HEK293 (cell line): ENCODE results near the gene ABHD13.

Source experiments
- CTCF ChIA-PET: fragments of 350-600 bp; formaldehyde crosslinking; extraction: SDS; loops from one replicate; lab custom pipeline; 2021; ENCODE audit warnings: antibody characterized with exemption; lab: Yijun Ruan, JAX
- POLR2A ChIA-PET: fragments of 300-600 bp; formaldehyde crosslinking; extraction: SDS; loops from one replicate; lab custom pipeline; 2020; ENCODE audit warnings: antibody characterized with exemption, inconsistent platforms; lab: Yijun Ruan, JAX
- H3K27ac ChIP-seq: fragments of 200-500 bp; sonication (Bioruptor generic); 2 replicates; pipeline ENCODE4 v1.5.1; 2014; ENCODE audit warnings: low read depth, low read length, control low read depth, inconsistent platforms; ENCODE audit errors: extremely low read depth
- H3K36me3 ChIP-seq, 2 experiments: fragments of 200-500 bp in 1 of 2; sonication (Bioruptor generic) in 1 of 2; 1 replicate in 1 of 2; 2 replicates in 1 of 2; pipeline ENCODE4 v1.5.1; 2014 to 2017; ENCODE audit warnings: inconsistent platforms in 2 of 2, low read length in 2 of 2; ENCODE audit not compliant: control insufficient read depth in 2 of 2, insufficient read depth in 1 of 2
- H3K4me1 ChIP-seq: fragments of 200-500 bp; sonication (Bioruptor generic); 2 replicates; pipeline ENCODE4 v1.5.1; 2014; ENCODE audit warnings: mild to moderate bottlenecking, low read length, inconsistent platforms; ENCODE audit not compliant: control insufficient read depth, insufficient read depth
- H3K4me3 ChIP-seq: 2 replicates; pipeline ENCODE4 v1.5.1; 2011; ENCODE audit warnings: low read depth, mild to moderate bottlenecking, control low read depth, low read length, moderate library complexity
- H3K9me3 ChIP-seq: fragments of 200-500 bp; sonication (Bioruptor generic); 2 replicates; pipeline ENCODE4 v1.5.1; 2014; ENCODE audit warnings: low read depth, low read length, inconsistent platforms; ENCODE audit not compliant: control insufficient read depth, insufficient read depth
- ATF2 ChIP-seq: fragments of 450-650 bp; formaldehyde crosslinking; IDR thresholded peaks from 2 replicates; pipeline ENCODE4 v1.5.1; 2016; ENCODE audit warnings: missing biosample characterization, missing genetic modification characterization, low read depth
- BCL11A ChIP-seq: fragments of 450-650 bp; formaldehyde crosslinking; IDR thresholded peaks from 2 replicates; pipeline ENCODE4 v1.5.1; 2016; ENCODE audit warnings: low read depth, missing biosample characterization, missing genetic modification characterization
- BCL6B ChIP-seq: fragments of 450-650 bp; formaldehyde crosslinking; IDR thresholded peaks from 2 replicates; pipeline ENCODE4 v1.5.1; 2017; ENCODE audit warnings: missing biosample characterization, missing genetic modification characterization
- HOXA7 ChIP-seq: sonication (generic); formaldehyde crosslinking; IDR thresholded peaks from 2 replicates; pipeline ENCODE4 v1.8.1; 2022; ENCODE audit warnings: missing genetic modification reagents, borderline replicate concordance
- INSM2 ChIP-seq: fragments of 450-650 bp; formaldehyde crosslinking; IDR thresholded peaks from 2 replicates; pipeline ENCODE4 v1.5.1; 2016; ENCODE audit warnings: missing biosample characterization, missing genetic modification characterization
- KLF10 ChIP-seq: fragments of 450-650 bp; IDR thresholded peaks from 2 replicates; pipeline ENCODE4 v1.5.1; 2018; ENCODE audit warnings: missing biosample characterization, mild to moderate bottlenecking, missing genetic modification characterization
- PRDM4 ChIP-seq: fragments of 450-650 bp; formaldehyde crosslinking; IDR thresholded peaks from 2 replicates; pipeline ENCODE4 v1.5.1; 2017; ENCODE audit warnings: missing biosample characterization, missing genetic modification characterization
- SALL2 ChIP-seq: fragments of 450-650 bp; formaldehyde crosslinking; IDR thresholded peaks from 2 replicates; pipeline ENCODE4 v1.5.0; 2017; ENCODE audit warnings: missing biosample characterization, mild to moderate bottlenecking, missing genetic modification characterization, borderline replicate concordance
- ZNF112 ChIP-seq: fragments of 450-650 bp; formaldehyde crosslinking; IDR thresholded peaks from 2 replicates; pipeline ENCODE4 v1.5.0; 2017; ENCODE audit warnings: missing biosample characterization, missing genetic modification characterization
- ZNF114 ChIP-seq: fragments of 450-650 bp; formaldehyde crosslinking; IDR thresholded peaks from 2 replicates; pipeline ENCODE4 v1.5.0; 2017; ENCODE audit warnings: missing biosample characterization, missing genetic modification characterization
- ZNF148 ChIP-seq: fragments of 450-650 bp; formaldehyde crosslinking; IDR thresholded peaks from 2 replicates; pipeline ENCODE4 v1.5.0; 2017; ENCODE audit warnings: missing biosample characterization, missing genetic modification characterization, borderline replicate concordance
- ZNF169 ChIP-seq: fragments of 450-650 bp; formaldehyde crosslinking; IDR thresholded peaks from 2 replicates; pipeline ENCODE4 v1.5.1; 2016; ENCODE audit warnings: missing biosample characterization, missing genetic modification characterization
- ZNF175 ChIP-seq: fragments of 450-650 bp; formaldehyde crosslinking; IDR thresholded peaks from 2 replicates; pipeline ENCODE4 v1.5.1; 2016; ENCODE audit warnings: missing biosample characterization, missing genetic modification characterization
- ZNF184 ChIP-seq: fragments of 450-650 bp; IDR thresholded peaks from 2 replicates; pipeline ENCODE4 v1.5.1; 2018; ENCODE audit warnings: missing biosample characterization, mild to moderate bottlenecking, missing genetic modification characterization
- ZNF24 ChIP-seq: fragments of 450-650 bp; formaldehyde crosslinking; IDR thresholded peaks from 2 replicates; pipeline ENCODE4 v1.5.1; 2016; ENCODE audit warnings: missing biosample characterization, missing genetic modification characterization
- ZNF335 ChIP-seq: fragments of 450-650 bp; formaldehyde crosslinking; conservative IDR thresholded peaks from 2 replicates; pipeline ENCODE4 v1.5.1; 2016; ENCODE audit warnings: missing biosample characterization, missing genetic modification characterization
- ZNF37A ChIP-seq: fragments of 450-650 bp; IDR thresholded peaks from 2 replicates; pipeline ENCODE4 v1.5.1; 2018; ENCODE audit warnings: missing biosample characterization, missing genetic modification characterization
- ZNF404 ChIP-seq: fragments of 450-650 bp; formaldehyde crosslinking; IDR thresholded peaks from 2 replicates; pipeline ENCODE4 v1.5.1; 2017; ENCODE audit warnings: missing biosample characterization, missing genetic modification characterization
- ZNF514 ChIP-seq: fragments of 450-650 bp; formaldehyde crosslinking; IDR thresholded peaks from 2 replicates; pipeline ENCODE4 v1.5.1; 2016; ENCODE audit warnings: missing biosample characterization, missing genetic modification characterization
- ZNF544 ChIP-seq: fragments of 450-650 bp; formaldehyde crosslinking; IDR thresholded peaks from 2 replicates; pipeline ENCODE4 v1.5.0; 2017; ENCODE audit warnings: missing biosample characterization, missing genetic modification characterization
- ZNF561 ChIP-seq: fragments of 450-650 bp; IDR thresholded peaks from 2 replicates; pipeline ENCODE4 v1.5.1; 2018; ENCODE audit warnings: missing biosample characterization, missing genetic modification characterization, borderline replicate concordance
- ZNF623 ChIP-seq: fragments of 450-650 bp; formaldehyde crosslinking; IDR thresholded peaks from 2 replicates; pipeline ENCODE4 v1.5.1; 2016; ENCODE audit warnings: missing biosample characterization, missing genetic modification characterization
- ZNF629 ChIP-seq: fragments of 450-650 bp; formaldehyde crosslinking; IDR thresholded peaks from 2 replicates; pipeline ENCODE4 v1.5.1; 2017; ENCODE audit warnings: missing biosample characterization, missing genetic modification characterization
- ZNF692 ChIP-seq: fragments of 450-650 bp; formaldehyde crosslinking; IDR thresholded peaks from 2 replicates; pipeline ENCODE4 v1.5.1; 2016; ENCODE audit warnings: missing biosample characterization, missing genetic modification characterization
- ZXDB ChIP-seq: fragments of 450-650 bp; formaldehyde crosslinking; IDR thresholded peaks from 2 replicates; pipeline ENCODE4 v1.5.1; 2016; ENCODE audit warnings: missing biosample characterization, missing genetic modification characterization

The ABHD13 gene

GRCh38 chr13:108269601-108270328 is 51.6 kb downstream of the ABHD13 start, which contains the start of gene TNFSF13B:
Gene TNFSF13B (plus strand): TSS chr13:108269718. CDS start chr13:108269896, 178 bp downstream.
- H3K36me3 ChIP-seq = no peaks in the 10 kb centered on the region
- H3K9me3 ChIP-seq = no peaks in the 10 kb centered on the region
- no peak for TF ChIP-seq ATF2 (tag by site-specific recombination)
- TF ChIP-seq BCL11A (tag by site-specific recombination) = no peak
- no peak for TF ChIP-seq ZNF335 (tag by site-specific recombination)
- TF ChIP-seq ZNF629 (tag by site-specific recombination) = no peak
- no peak for TF ChIP-seq HOXA7 (CRISPR knock-in tag)
- no peak for TF ChIP-seq INSM2 (tag by site-specific recombination)
- no peak for TF ChIP-seq ZNF561 (tag by site-specific recombination)
- TF ChIP-seq ZNF24 (tag by site-specific recombination) = no peak
- no peak for TF ChIP-seq ZNF404 (tag by site-specific recombination)
- no peak for TF ChIP-seq ZNF544
- no peak for TF ChIP-seq ZNF623 (tag by site-specific recombination)
- no peak for TF ChIP-seq ZXDB (tag by site-specific recombination)
- TF ChIP-seq ZNF148 (tag by site-specific recombination) = no peak
- no peak for TF ChIP-seq ZNF114 (tag by site-specific recombination)
- no peak for TF ChIP-seq ZNF692
- CTCF ChIA-PET = no interaction called here
- H3K4me1 ChIP-seq = no peaks in the 10 kb centered on the region
- no peak within 1 kb of the TSS for H3K27ac ChIP-seq
- POLR2A ChIA-PET = no interaction called here
- no peak within 1 kb of the TSS for H3K4me3 ChIP-seq

GRCh38 chr13:108270442-108270841 is 52.2 kb downstream of the ABHD13 start:
- H3K36me3 ChIP-seq = no peaks in the 10 kb centered on the region
- H3K4me3 ChIP-seq = no peak overlapping the region
- H3K4me1 ChIP-seq = no peaks in the 10 kb centered on the region
- ChIA-PET CTCF (no interaction called here), POLR2A (no interaction called here)
- H3K27ac ChIP-seq = no peak overlapping the region
- H3K9me3 ChIP-seq = no peaks in the 10 kb centered on the region
- no peak for TF ChIP-seq BCL6B
- TF ChIP-seq KLF10 (tag by site-specific recombination) = no peak
- TF ChIP-seq ZNF175 (tag by site-specific recombination) = no peak
- no peak for TF ChIP-seq ZNF112
- TF ChIP-seq SALL2 (tag by site-specific recombination) = no peak
- TF ChIP-seq ZNF169 (tag by site-specific recombination) = no peak
- no peak for TF ChIP-seq BCL11A (tag by site-specific recombination)
- no peak for TF ChIP-seq PRDM4 (tag by site-specific recombination)
- TF ChIP-seq ZNF37A (tag by site-specific recombination) = no peak
- no peak for TF ChIP-seq ZNF514 (tag by site-specific recombination)
- TF ChIP-seq ZNF184 (tag by site-specific recombination) = no peak
- no peak for TF ChIP-seq ZXDB (tag by site-specific recombination)
